ENCODE results near the gene SETD5. TPM values are rescaled to one million over a fixed set of nuclear protein-coding genes. Genes with fewer than 3 reads are reported as not detected.
A peak's percentile ranks its signal among the peaks of the same experiment; 100 is the strongest.

SETD5 gene
- total RNA-seq, 2 donors from 2014 or later, result 261 to 289 TPM

- Mint-ChIP-seq H3K4me1 (peaks cover 8% of the 10 kb centered on the region), H3K27ac (no peak overlapping the region), H3K27me3 (ENCODE audit: insufficient read depth) (no peaks in the 10 kb centered on the region), H3K36me3 (ENCODE audit: low read depth) (peaks cover 25% of the 10 kb centered on the region), H3K4me3 (no peak overlapping the region), H3K9me3 (peaks cover 6% of the 10 kb centered on the region)
- H3K27me3 ChIP-seq (ENCODE audit: control insufficient read depth, insufficient read depth, low read length, poor library complexity, severe bottlenecking), result no peaks in the 10 kb centered on the region
- H3K4me1 ChIP-seq (ENCODE audit: control insufficient read depth, insufficient read depth, low read length), result no peaks in the 10 kb centered on the region
- peaks cover 12% of the 10 kb centered on the region for H3K9me3 ChIP-seq (ENCODE audit: control insufficient read depth, low read length)
- DNase-seq, result no peak
- H3K4me3 ChIP-seq (ENCODE audit: low read length), result no peak overlapping the region
- H3K36me3 ChIP-seq (ENCODE audit: control insufficient read depth, insufficient read depth, low read length), result peaks cover 16% of the 10 kb centered on the region
- H3K27ac ChIP-seq (ENCODE audit: low read depth, low read length), result no peak overlapping the region
- no peak overlapping the region for H3K9ac ChIP-seq (ENCODE audit: extremely low read depth, low read length, poor library complexity, severe bottlenecking)
- TF ChIP-seq CTCF (conservative IDR thresholded peaks at IDR 0.05), result no peak
- 97 to 100% methylated on average over 4 to 6 of the region's 6 CpGs for WGBS, 2 experiments (ENCODE audit: insufficient coverage in 1 of 2, insufficient read length in 1 of 2)
Measured at GRCh38 chr3:9409981-9410854, 12.8 kb downstream of the SETD5 start.

- H3K27ac ChIP-seq (ENCODE audit: low read depth, low read length), result no peak overlapping the region
- TF ChIP-seq CTCF (conservative IDR thresholded peaks at IDR 0.05), result no peak
- H3K27me3 Mint-ChIP-seq (ENCODE audit: insufficient read depth), result no peaks in the 10 kb centered on the region
- H3K27ac Mint-ChIP-seq, result no peak overlapping the region
- H3K4me3 Mint-ChIP-seq, result no peak overlapping the region
- H3K4me3 ChIP-seq (ENCODE audit: low read length), result no peak overlapping the region
- peaks cover 6% of the 10 kb centered on the region for H3K9me3 Mint-ChIP-seq
- H3K36me3 Mint-ChIP-seq (ENCODE audit: low read depth), result peaks cover 32% of the 10 kb centered on the region
- H3K27me3 ChIP-seq (ENCODE audit: control insufficient read depth, insufficient read depth, low read length, poor library complexity, severe bottlenecking), result no peaks in the 10 kb centered on the region
- DNase-seq, result no peak
- H3K9me3 ChIP-seq (ENCODE audit: control insufficient read depth, low read length), result peaks cover 12% of the 10 kb centered on the region
- no CpG with 5 or more reads among the region's 1 CpG for WGBS, 2 experiments (ENCODE audit: insufficient coverage in 1 of 2, insufficient read length in 1 of 2)
- H3K4me1 Mint-ChIP-seq, result peaks cover 4% of the 10 kb centered on the region
- H3K9ac ChIP-seq (ENCODE audit: extremely low read depth, low read length, poor library complexity, severe bottlenecking), result no peak overlapping the region
- peaks cover 25% of the 10 kb centered on the region for H3K36me3 ChIP-seq (ENCODE audit: control insufficient read depth, insufficient read depth, low read length)
- H3K4me1 ChIP-seq (ENCODE audit: control insufficient read depth, insufficient read depth, low read length), result no peaks in the 10 kb centered on the region
Measured at GRCh38 chr3:9411302-9411701, 13.9 kb downstream of the SETD5 start.

- Mint-ChIP-seq H3K27ac (peak overlapping the region; percentile 72), H3K9me3 (peaks cover 7% of the 10 kb centered on the region), H3K27me3 (ENCODE audit: insufficient read depth) (no peaks in the 10 kb centered on the region), H3K4me3 (no peak overlapping the region), H3K36me3 (ENCODE audit: low read depth) (peaks cover 36% of the 10 kb centered on the region), H3K4me1 (peaks cover 4% of the 10 kb centered on the region)
- WGBS, 2 experiments (ENCODE audit: insufficient coverage in 1 of 2, insufficient read length in 1 of 2), result 100% methylated on average over 1 of the region's 1 CpG
- Histone ChIP-seq H3K27ac (ENCODE audit: low read depth, low read length) (no peak overlapping the region), H3K4me3 (ENCODE audit: low read length) (no peak overlapping the region), H3K27me3 (ENCODE audit: control insufficient read depth, insufficient read depth, low read length, poor library complexity, severe bottlenecking) (no peaks in the 10 kb centered on the region), H3K9ac (ENCODE audit: extremely low read depth, low read length, poor library complexity, severe bottlenecking) (no peak overlapping the region), H3K4me1 (ENCODE audit: control insufficient read depth, insufficient read depth, low read length) (no peaks in the 10 kb centered on the region), H3K36me3 (ENCODE audit: control insufficient read depth, insufficient read depth, low read length) (peaks cover 29% of the 10 kb centered on the region), H3K9me3 (ENCODE audit: control insufficient read depth, low read length) (peaks cover 12% of the 10 kb centered on the region)
- TF ChIP-seq CTCF (conservative IDR thresholded peaks at IDR 0.05), result no peak
- DNase-seq, result no peak
Measured at GRCh38 chr3:9412293-9412692, 14.9 kb downstream of the SETD5 start.

Data from endodermal cell (in vitro differentiated cells).